Neural progenitor cell (in vitro differentiated cells): ENCODE data around the gene PADI1.

Experiments used
- EZH2 ChIP-seq: fragments of 200-600 bp; sonication (generic); IDR thresholded peaks from 2 replicates; pipeline ENCODE4 v1.6.1; 2017; ENCODE audit warnings: antibody characterized with exemption, mild to moderate bottlenecking, moderate library complexity
- EZH2phosphoT487 ChIP-seq: fragments of 200-600 bp; sonication (generic); IDR thresholded peaks from 2 replicates; pipeline ENCODE4 v1.6.1; 2017; ENCODE audit warnings: antibody characterized with exemption
- TF ChIP-seq, protein P1 (sequence below): fragments of 200-600 bp; sonication (generic); IDR thresholded peaks from 2 replicates; pipeline ENCODE4 v1.5.1; 2017; ENCODE audit warnings: antibody characterized with exemption, mild to moderate bottlenecking

DNA sequence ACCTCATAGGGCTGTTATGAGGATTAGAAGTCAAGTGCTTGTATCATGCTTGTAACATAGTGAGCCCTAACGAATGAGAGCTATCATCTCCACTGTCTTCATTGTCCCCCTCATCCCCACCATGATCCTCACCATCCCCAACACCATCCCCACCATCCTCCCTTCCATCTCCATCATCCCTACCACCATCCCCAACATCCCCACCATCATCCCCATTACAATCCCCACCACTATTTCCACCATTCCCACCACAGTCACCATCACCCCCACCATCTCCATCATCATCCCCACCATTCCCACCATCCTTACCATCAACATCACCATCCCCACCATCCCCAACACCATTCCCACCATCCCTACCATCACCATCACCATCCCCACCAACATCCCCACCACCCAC lies 39.1 kb upstream of the PADI1 start:
- TF ChIP-seq, protein P1, sequence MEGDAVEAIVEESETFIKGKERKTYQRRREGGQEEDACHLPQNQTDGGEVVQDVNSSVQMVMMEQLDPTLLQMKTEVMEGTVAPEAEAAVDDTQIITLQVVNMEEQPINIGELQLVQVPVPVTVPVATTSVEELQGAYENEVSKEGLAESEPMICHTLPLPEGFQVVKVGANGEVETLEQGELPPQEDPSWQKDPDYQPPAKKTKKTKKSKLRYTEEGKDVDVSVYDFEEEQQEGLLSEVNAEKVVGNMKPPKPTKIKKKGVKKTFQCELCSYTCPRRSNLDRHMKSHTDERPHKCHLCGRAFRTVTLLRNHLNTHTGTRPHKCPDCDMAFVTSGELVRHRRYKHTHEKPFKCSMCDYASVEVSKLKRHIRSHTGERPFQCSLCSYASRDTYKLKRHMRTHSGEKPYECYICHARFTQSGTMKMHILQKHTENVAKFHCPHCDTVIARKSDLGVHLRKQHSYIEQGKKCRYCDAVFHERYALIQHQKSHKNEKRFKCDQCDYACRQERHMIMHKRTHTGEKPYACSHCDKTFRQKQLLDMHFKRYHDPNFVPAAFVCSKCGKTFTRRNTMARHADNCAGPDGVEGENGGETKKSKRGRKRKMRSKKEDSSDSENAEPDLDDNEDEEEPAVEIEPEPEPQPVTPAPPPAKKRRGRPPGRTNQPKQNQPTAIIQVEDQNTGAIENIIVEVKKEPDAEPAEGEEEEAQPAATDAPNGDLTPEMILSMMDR, result no peak
- TF ChIP-seq EZH2phosphoT487 (no peak), EZH2 (no peak)
